GM19324 (cell line): ENCODE results near the gene DAPK2.
"Not testable (repeated sequence)": the region's sequence is repeated elsewhere in the genome, so short reads cannot be mapped to it uniquely, and the experiment has no call there.

Source experiments
- ATAC-seq: cut with Tn5 transposase; IDR thresholded peaks from one replicate; pipeline ENCODE4 v1.9.1; 2021; ENCODE audit warnings: mild to moderate bottlenecking, moderate library complexity; ENCODE audit not compliant: unreplicated experiment, low FRiP score

DAPK2 gene

GRCh38 chr15:64046421-64047153 is at the start of gene DAPK2:
DAPK2 (minus strand) TSS chr15:64046485; CDS start chr15:64040261, 6,224 bp downstream.
- peak; percentile 54 for ATAC-seq

GRCh38 chr15:64095431-64095794 is 49.1 kb upstream of the DAPK2 start:
- ATAC-seq = no peak

- peak; percentile 70 for ATAC-seq
Measured at GRCh38 chr15:64093627-64094417, 47.5 kb upstream of the DAPK2 start, which contains the start of gene CIAO2A. CIAO2A (minus strand) TSS chr15:64093838; CDS start chr15:64093768, 70 bp downstream.

GRCh38 chr15:64092864-64093626 is 46.8 kb upstream of the DAPK2 start:
- ATAC-seq = peak; percentile 24

- ATAC-seq = no peak
Measured at GRCh38 chr15:64092075-64092820, 46.0 kb upstream of the DAPK2 start.

GRCh38 chr15:64090527-64090926 is 44.2 kb upstream of the DAPK2 start:
- no peak for ATAC-seq

GRCh38 chr15:64089543-64090280 is 43.4 kb upstream of the DAPK2 start:
- ATAC-seq = no peak

- ATAC-seq = no peak
Measured at GRCh38 chr15:64082757-64083156, 36.5 kb upstream of the DAPK2 start.

GRCh38 chr15:64073496-64073895 is 27.2 kb upstream of the DAPK2 start:
- not testable (repeated sequence) for ATAC-seq

- ATAC-seq = no peak
Measured at GRCh38 chr15:64072812-64073211, 26.5 kb upstream of the DAPK2 start.

- ATAC-seq = no peak
Measured at GRCh38 chr15:64071931-64072765, 25.9 kb upstream of the DAPK2 start.

GRCh38 chr15:64070965-64071851 is 24.9 kb upstream of the DAPK2 start:
- ATAC-seq = no peak

GRCh38 chr15:64070106-64070505 is 23.8 kb upstream of the DAPK2 start:
- ATAC-seq = no peak

GRCh38 chr15:64068133-64068532 is 21.8 kb upstream of the DAPK2 start:
- ATAC-seq = no peak

- no peak for ATAC-seq
Measured at GRCh38 chr15:64067564-64068030, 21.3 kb upstream of the DAPK2 start.

GRCh38 chr15:64066451-64066850 is 20.2 kb upstream of the DAPK2 start:
- ATAC-seq = no peak

- ATAC-seq = no peak
Measured at GRCh38 chr15:64060716-64061115, 14.4 kb upstream of the DAPK2 start.

- ATAC-seq = not testable (repeated sequence)
Measured at GRCh38 chr15:64059104-64059503, 12.8 kb upstream of the DAPK2 start.
